Right renal pelvis (tissue), 4 donors: ENCODE measurements around the gene SMG6. TPM values are rescaled to one million over a fixed set of nuclear protein-coding genes. Genes with fewer than 3 reads are reported as not detected.

ENCODE experiments used
- DNase-seq, 4 donors: peaks; one replicate each; pipeline ENCODE4 v3.0.0-alpha.2; 2013; ENCODE audit warnings: low read depth in 4 of 4, low spot score in 3 of 4, missing footprints in 1 of 4
- polyA plus RNA-seq, 4 donors: library from polyadenylated mRNA; unstranded; fragments of 120-200 nt; gene quantifications; one replicate each; pipeline ENCODE4 v1.2.1, GENCODE V29; 2013; ENCODE audit not compliant: insufficient read length in 4 of 4

SMG6 gene
- polyA plus RNA-seq, 4 donors = 31.8 to 35.8 (median 33.1) TPM

GRCh38 chr17:2064980-2065785, 238.4 kb downstream of the SMG6 start:
- no peak for DNase-seq

- DNase-seq = no peak
Measured at GRCh38 chr17:2064520-2064971, 239.0 kb downstream of the SMG6 start.

GRCh38 chr17:2064147-2064489, 239.5 kb downstream of the SMG6 start:
- no peak for DNase-seq

GRCh38 chr17:2063261-2064146, 240.1 kb downstream of the SMG6 start:
- no peak for DNase-seq

GRCh38 chr17:2062571-2063183, 240.9 kb downstream of the SMG6 start:
- DNase-seq = no peak

- DNase-seq = no peak
Measured at GRCh38 chr17:2061441-2061958, 242.1 kb downstream of the SMG6 start.

- no peak for DNase-seq
Measured at GRCh38 chr17:2060681-2061440, 242.7 kb downstream of the SMG6 start.

GRCh38 chr17:2060385-2060658, 243.3 kb downstream of the SMG6 start:
- DNase-seq = no peak

GRCh38 chr17:2059547-2060384, 243.8 kb downstream of the SMG6 start:
- no peak for DNase-seq

- DNase-seq = no peak
Measured at GRCh38 chr17:2058586-2059546, 244.7 kb downstream of the SMG6 start.

GRCh38 chr17:2057760-2058585, 245.6 kb downstream of the SMG6 start:
- DNase-seq = no peak

GRCh38 chr17:2057175-2057759, 246.3 kb downstream of the SMG6 start:
- no peak for DNase-seq

- no peak for DNase-seq
Measured at GRCh38 chr17:2056206-2057174, 247.1 kb downstream of the SMG6 start.

GRCh38 chr17:2055292-2056205, 248.0 kb downstream of the SMG6 start:
- DNase-seq = no peak
